ENCODE results near the gene WDR19. TPM values are rescaled to one million over a fixed set of nuclear protein-coding genes. Genes with fewer than 3 reads are reported as not detected.

WDR19 gene
- total RNA-seq, 1 experiment from 2014 or later, result 16.0 TPM

- in situ Hi-C loops (cut with HindIII; ENCODE audit: low pct_unique_long_range_greater_than_20kb, low sequenced_read_pairs), result no loop called here
- ATAC-seq, result no peak
- ChIA-PET CTCF (no interaction called here), POLR2A (no interaction called here)
- TF ChIP-seq SIN3A (IDR thresholded peaks at IDR 0.05; ENCODE audit: borderline replicate concordance, insufficient read depth, low read depth, low read length) (no peak), REST (IDR thresholded peaks at IDR 0.05; ENCODE audit: insufficient read depth in 1 of 2, low read depth in 2 of 2, low read length in 1 of 2) (no peak), POLR2AphosphoS5 (IDR thresholded peaks at IDR 0.05; ENCODE audit: low read depth, low read length) (no peak)
- H3K27me3 ChIP-seq (ENCODE audit: control insufficient read depth, insufficient read depth, low read length), result no peaks in the 10 kb centered on the region
- H3K4me1 ChIP-seq (ENCODE audit: control insufficient read depth, insufficient read depth, low read length), result peaks cover 5% of the 10 kb centered on the region; the same call in 1 of the 2 replicates
- H3K4me3 ChIP-seq (ENCODE audit: low read depth in 2 of 2, low read length in 2 of 2), result no peak overlapping the region
- H3K36me3 ChIP-seq (ENCODE audit: control insufficient read depth, insufficient read depth, low read length), result no peaks in the 10 kb centered on the region
- intact Hi-C loops (cut with micrococcal nuclease; ENCODE audit: unreplicated experiment), result no loop called here
- no peak for DNase-seq (ENCODE audit: low read depth, low spot score)
- no peaks in the 10 kb centered on the region for H3K9me3 ChIP-seq (ENCODE audit: control insufficient read depth, insufficient read depth, low read depth, low read length)
- BruUV-seq (replicated peaks), result no TSS peak
- H3K27ac ChIP-seq (ENCODE audit: low read length), result no peak overlapping the region
These were observed 77.4 kb downstream of the WDR19 start for GRCh38 chr4:39259571-39260330.

GRCh38 chr4:39263895-39264294, 81.6 kb downstream of the WDR19 start:
- H3K4me3 ChIP-seq (ENCODE audit: low read depth in 2 of 2, low read length in 2 of 2), result no peak overlapping the region
- POLR2A ChIA-PET, result no interaction called here
- in situ Hi-C loops (cut with HindIII; ENCODE audit: low pct_unique_long_range_greater_than_20kb, low sequenced_read_pairs) (no loop called here), intact Hi-C loops (cut with micrococcal nuclease; ENCODE audit: unreplicated experiment) (no loop called here)
- CTCF ChIA-PET, result no interaction called here
- H3K4me1 ChIP-seq (ENCODE audit: control insufficient read depth, insufficient read depth, low read length), result no peaks in the 10 kb centered on the region
- H3K27me3 ChIP-seq (ENCODE audit: control insufficient read depth, insufficient read depth, low read length), result no peaks in the 10 kb centered on the region
- TF ChIP-seq TCF7L2 (IDR thresholded peaks at IDR 0.05; ENCODE audit: low read depth, low read length) (no peak), CTCF (IDR thresholded peaks at IDR 0.05) (no peak), SIN3A (IDR thresholded peaks at IDR 0.05; ENCODE audit: borderline replicate concordance, insufficient read depth, low read depth, low read length) (no peak), POLR2AphosphoS5 (IDR thresholded peaks at IDR 0.05; ENCODE audit: low read depth, low read length) (no peak), REST (IDR thresholded peaks at IDR 0.05; ENCODE audit: insufficient read depth in 1 of 2, low read depth in 2 of 2, low read length in 1 of 2) (no peak)
- no peaks in the 10 kb centered on the region for H3K36me3 ChIP-seq (ENCODE audit: control insufficient read depth, insufficient read depth, low read length)
- no peak for DNase-seq (ENCODE audit: low read depth, low spot score)
- H3K9me3 ChIP-seq (ENCODE audit: control insufficient read depth, insufficient read depth, low read depth, low read length), result no peaks in the 10 kb centered on the region
- ATAC-seq, result no peak
- BruUV-seq (replicated peaks), result no TSS peak
- no peak overlapping the region for H3K27ac ChIP-seq (ENCODE audit: low read length)
